Hepatocyte (in vitro differentiated cells): ENCODE measurements around the gene CTCFL. TPM values are rescaled to one million over a fixed set of nuclear protein-coding genes. Genes with fewer than 3 reads are reported as not detected.

ENCODE experiments used
- DNase-seq: peaks from one replicate; pipeline ENCODE4 v3.0.0-alpha.2; 2016; ENCODE audit warnings: low spot score
- H2AFZ ChIP-seq: fragments of 200-600 bp; sonication (generic); 2 replicates; pipeline ENCODE4 v1.6.0; 2016; ENCODE audit warnings: antibody characterized with exemption, mild to moderate bottlenecking
- H3K27ac ChIP-seq: fragments of 200-600 bp; sonication (generic); 2 replicates; pipeline ENCODE4 v1.5.1; 2016; ENCODE audit warnings: mild to moderate bottlenecking
- H3K27me3 ChIP-seq: fragments of 200-600 bp; sonication (generic); 2 replicates; pipeline ENCODE4 v1.6.1; 2016
- H3K36me3 ChIP-seq: fragments of 200-600 bp; sonication (generic); replicated peaks from 2 replicates; pipeline ENCODE4 v1.5.1; 2016; ENCODE audit warnings: low read depth; ENCODE audit not compliant: insufficient read depth
- H3K4me1 ChIP-seq: fragments of 200-600 bp; sonication (generic); 2 replicates; pipeline ENCODE4 v1.5.1; 2016; ENCODE audit warnings: mild to moderate bottlenecking, moderate library complexity; ENCODE audit not compliant: insufficient read depth
- H3K4me2 ChIP-seq: fragments of 200-600 bp; sonication (generic); 2 replicates; pipeline ENCODE4 v1.6.0; 2016
- H3K4me3 ChIP-seq: fragments of 200-600 bp; sonication (generic); 2 replicates; pipeline ENCODE4 v1.5.1; 2016; ENCODE audit warnings: mild to moderate bottlenecking
- H3K79me2 ChIP-seq: fragments of 200-600 bp; sonication (generic); 2 replicates; pipeline ENCODE4 v1.6.0; 2017; ENCODE audit warnings: mild to moderate bottlenecking
- H3K9me2 ChIP-seq: fragments of 200-600 bp; sonication (generic); replicated peaks from 2 replicates; pipeline ENCODE4 v1.6.0; 2017; ENCODE audit warnings: mild to moderate bottlenecking; ENCODE audit not compliant: insufficient read depth
- H3K9me3 ChIP-seq: fragments of 200-600 bp; sonication (generic); 2 replicates; pipeline ENCODE4 v1.5.1; 2016; ENCODE audit warnings: low read depth, mild to moderate bottlenecking
- H4K20me1 ChIP-seq: fragments of 200-600 bp; sonication (generic); 2 replicates; pipeline ENCODE4 v1.6.0; 2016; ENCODE audit warnings: mild to moderate bottlenecking; ENCODE audit not compliant: insufficient read depth, poor library complexity, severe bottlenecking
- EZH2 ChIP-seq: fragments of 200-600 bp; sonication (generic); IDR thresholded peaks from 2 replicates; pipeline ENCODE4 v1.6.1; 2016; ENCODE audit warnings: antibody characterized with exemption, mild to moderate bottlenecking, borderline replicate concordance
- EZH2phosphoT487 ChIP-seq: fragments of 200-600 bp; sonication (generic); IDR thresholded peaks from one replicate; pipeline ENCODE4 v1.6.1; 2018; ENCODE audit warnings: antibody characterized with exemption, mild to moderate bottlenecking, low read depth, moderate library complexity; ENCODE audit not compliant: unreplicated experiment, severe bottlenecking
- WGBS: methylation state at CpG from one replicate; pipeline ENCODE4 v1.1.6; 2016; ENCODE audit warnings: low lambda C conversion rate; ENCODE audit errors: missing lambda C conversion rate; 5-methylcytosine and 5-hydroxymethylcytosine counted together
- polyA plus RNA-seq: library from polyadenylated mRNA; unstranded; fragments of >200 nt; fragmentation: Nextera tagmentation; extraction: Ambion mirVana; gene quantifications from 2 replicates; pipeline ENCODE4 v1.2.1, GENCODE V29; 2016
- total RNA-seq: library from RNA; depleted of rRNA; stranded (reverse); fragments of >200 nt; gene quantifications from 2 replicates; pipeline ENCODE4 v1.2.3, GENCODE V29; 2014
- TF ChIP-seq, protein P1 (sequence below): fragments of 200-600 bp; sonication (generic); IDR thresholded peaks from 2 replicates; pipeline ENCODE4 v1.5.1; 2016; ENCODE audit warnings: antibody characterized with exemption, mild to moderate bottlenecking; ENCODE audit not compliant: poor library complexity

Gene CTCFL
- total and polyA plus RNA-seq, 2 experiments from 2014 or later: not detected

DNA sequence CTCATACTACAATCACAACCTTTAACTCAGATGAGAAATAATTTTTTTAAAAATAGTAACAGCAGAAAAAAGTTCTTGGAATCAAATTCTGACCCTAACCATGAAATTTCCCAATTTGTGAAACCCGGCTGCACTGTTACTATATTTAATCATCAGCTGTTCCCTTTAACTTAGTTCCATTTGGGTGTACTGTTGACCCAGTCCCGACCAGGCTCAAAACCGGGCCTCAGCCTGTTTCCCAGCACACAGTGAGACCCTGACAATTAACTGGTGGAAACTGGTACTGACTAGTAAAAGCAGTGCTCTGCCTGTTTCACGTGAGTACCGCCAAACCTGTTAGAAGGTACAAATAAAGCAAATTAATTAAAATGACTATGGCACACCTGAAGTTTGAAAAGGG lies 7.0 kb downstream of the CTCFL start:
- 93% methylated on average over 5 of the region's 5 CpGs for WGBS
- DNase-seq: no peak
- no peaks in the 10 kb centered on the region for H3K9me3 ChIP-seq
- H3K4me1 ChIP-seq: no peaks in the 10 kb centered on the region
- H3K27ac ChIP-seq: no peak overlapping the region
- no peaks in the 10 kb centered on the region for H3K79me2 ChIP-seq
- no peaks in the 10 kb centered on the region for H3K9me2 ChIP-seq
- H3K4me2 ChIP-seq: no peak overlapping the region
- H3K27me3 ChIP-seq: no peaks in the 10 kb centered on the region
- H4K20me1 ChIP-seq: no peaks in the 10 kb centered on the region
- H3K36me3 ChIP-seq: no peaks in the 10 kb centered on the region
- TF ChIP-seq EZH2 (no peak), EZH2phosphoT487 (no peak)
- TF ChIP-seq, protein P1, sequence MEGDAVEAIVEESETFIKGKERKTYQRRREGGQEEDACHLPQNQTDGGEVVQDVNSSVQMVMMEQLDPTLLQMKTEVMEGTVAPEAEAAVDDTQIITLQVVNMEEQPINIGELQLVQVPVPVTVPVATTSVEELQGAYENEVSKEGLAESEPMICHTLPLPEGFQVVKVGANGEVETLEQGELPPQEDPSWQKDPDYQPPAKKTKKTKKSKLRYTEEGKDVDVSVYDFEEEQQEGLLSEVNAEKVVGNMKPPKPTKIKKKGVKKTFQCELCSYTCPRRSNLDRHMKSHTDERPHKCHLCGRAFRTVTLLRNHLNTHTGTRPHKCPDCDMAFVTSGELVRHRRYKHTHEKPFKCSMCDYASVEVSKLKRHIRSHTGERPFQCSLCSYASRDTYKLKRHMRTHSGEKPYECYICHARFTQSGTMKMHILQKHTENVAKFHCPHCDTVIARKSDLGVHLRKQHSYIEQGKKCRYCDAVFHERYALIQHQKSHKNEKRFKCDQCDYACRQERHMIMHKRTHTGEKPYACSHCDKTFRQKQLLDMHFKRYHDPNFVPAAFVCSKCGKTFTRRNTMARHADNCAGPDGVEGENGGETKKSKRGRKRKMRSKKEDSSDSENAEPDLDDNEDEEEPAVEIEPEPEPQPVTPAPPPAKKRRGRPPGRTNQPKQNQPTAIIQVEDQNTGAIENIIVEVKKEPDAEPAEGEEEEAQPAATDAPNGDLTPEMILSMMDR: no peak
- H3K4me3 ChIP-seq: no peak overlapping the region
- H2AFZ ChIP-seq: no peak overlapping the region

GRCh38 chr20:57514273-57514751 lies 10.6 kb downstream of the CTCFL start:
- TF ChIP-seq EZH2 (no peak), EZH2phosphoT487 (no peak)
- TF ChIP-seq, protein P1: peak; percentile 88
- H4K20me1 ChIP-seq: no peaks in the 10 kb centered on the region

DNA sequence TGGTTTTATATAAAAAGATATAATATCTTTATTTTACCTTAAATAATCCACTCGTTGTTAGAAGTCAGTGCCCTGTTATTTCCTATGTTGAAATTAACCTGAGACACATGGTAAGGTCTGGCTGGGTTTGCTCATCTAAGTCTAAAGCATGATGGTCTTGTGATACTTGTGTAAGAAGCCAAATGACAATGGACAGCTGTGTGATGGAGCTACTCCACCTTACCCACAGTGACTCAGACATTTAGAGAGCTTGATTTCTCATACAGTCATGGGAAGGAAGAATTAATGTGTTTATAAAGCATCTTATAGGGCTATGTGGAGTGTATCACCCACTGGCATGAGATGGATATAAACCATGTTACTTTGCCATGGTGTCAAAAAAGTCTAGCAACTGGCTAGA lies 11.7 kb downstream of the CTCFL start:
- no peak overlapping the region for H3K4me3 ChIP-seq
- TF ChIP-seq, protein P1: no peak
- no peak for TF ChIP-seq EZH2phosphoT487
- TF ChIP-seq EZH2: no peak
- no peaks in the 10 kb centered on the region for H4K20me1 ChIP-seq

More at GRCh38 chr20:57514273-57514751, 10.6 kb downstream of the CTCFL start:
- Histone ChIP-seq H3K9me3 (no peaks in the 10 kb centered on the region), H2AFZ (no peak overlapping the region), H3K9me2 (no peaks in the 10 kb centered on the region), H3K27ac (no peak overlapping the region), H3K27me3 (no peaks in the 10 kb centered on the region), H3K36me3 (no peaks in the 10 kb centered on the region), H3K79me2 (no peaks in the 10 kb centered on the region), H3K4me2 (no peak overlapping the region), H3K4me3 (no peak overlapping the region), H3K4me1 (no peaks in the 10 kb centered on the region)
- peak; percentile 88 for DNase-seq
- WGBS: 39% methylated on average over 17 of the region's 17 CpGs

More for the DNA sequence above, 11.7 kb downstream of the CTCFL start:
- Histone ChIP-seq H3K27me3 (no peaks in the 10 kb centered on the region), H3K9me2 (no peaks in the 10 kb centered on the region), H3K9me3 (no peaks in the 10 kb centered on the region), H3K27ac (no peak overlapping the region), H3K79me2 (no peaks in the 10 kb centered on the region), H3K4me2 (no peak overlapping the region), H3K36me3 (no peaks in the 10 kb centered on the region), H3K4me1 (peaks cover 4% of the 10 kb centered on the region), H2AFZ (no peak overlapping the region)
- no peak for DNase-seq
- WGBS: 73% methylated on average over 1 of the region's 1 CpG
